ENCODE measurements around the gene PTPRH. TPM values are rescaled to one million over a fixed set of nuclear protein-coding genes. Genes with fewer than 3 reads are reported as not detected.
A peak's percentile ranks its signal among the peaks of the same experiment; 100 is the strongest.
"Not testable (repeated sequence)": the region's sequence is repeated elsewhere in the genome, so short reads cannot be mapped to it uniquely, and the experiment has no call there.

PTPRH gene
- total and polyA plus RNA-seq, 5 experiments from 2014 or later = not detected

GRCh38 chr19:55160128-55160985 lies 48.9 kb downstream of the PTPRH start:
- POLR2A ChIA-PET = interaction anchor here (1.2 kb wide), 1 partner anchor 19 kb away, joined by 4 read pairs; no protein-coding TSS in a partner anchor
- Mint-ChIP-seq H3K27me3 (peaks cover 14 to 80% (median 43%) of the 10 kb centered on the region in 5 donors), H3K4me1 (peaks cover 3 to 17% (median 11%) of the 10 kb centered on the region in 4 donors), H3K9me3 (peaks cover 0 to 4% (median 0%) of the 10 kb centered on the region in 9 donors), H3K4me3 (peak overlapping the region in 3 of 10 donors; percentile 12 to 24 (median 14)), H3K36me3 (peaks cover 0 to under 1% (median 0%) of the 10 kb centered on the region in 3 donors), H3K27ac (peak overlapping the region in 4 of 10 donors; percentile 20 to 89 (median 58))
- DNase-seq = peak; percentile 77 to 92 (median 86)
- peak; percentile 91 to 95 for ATAC-seq

DNA sequence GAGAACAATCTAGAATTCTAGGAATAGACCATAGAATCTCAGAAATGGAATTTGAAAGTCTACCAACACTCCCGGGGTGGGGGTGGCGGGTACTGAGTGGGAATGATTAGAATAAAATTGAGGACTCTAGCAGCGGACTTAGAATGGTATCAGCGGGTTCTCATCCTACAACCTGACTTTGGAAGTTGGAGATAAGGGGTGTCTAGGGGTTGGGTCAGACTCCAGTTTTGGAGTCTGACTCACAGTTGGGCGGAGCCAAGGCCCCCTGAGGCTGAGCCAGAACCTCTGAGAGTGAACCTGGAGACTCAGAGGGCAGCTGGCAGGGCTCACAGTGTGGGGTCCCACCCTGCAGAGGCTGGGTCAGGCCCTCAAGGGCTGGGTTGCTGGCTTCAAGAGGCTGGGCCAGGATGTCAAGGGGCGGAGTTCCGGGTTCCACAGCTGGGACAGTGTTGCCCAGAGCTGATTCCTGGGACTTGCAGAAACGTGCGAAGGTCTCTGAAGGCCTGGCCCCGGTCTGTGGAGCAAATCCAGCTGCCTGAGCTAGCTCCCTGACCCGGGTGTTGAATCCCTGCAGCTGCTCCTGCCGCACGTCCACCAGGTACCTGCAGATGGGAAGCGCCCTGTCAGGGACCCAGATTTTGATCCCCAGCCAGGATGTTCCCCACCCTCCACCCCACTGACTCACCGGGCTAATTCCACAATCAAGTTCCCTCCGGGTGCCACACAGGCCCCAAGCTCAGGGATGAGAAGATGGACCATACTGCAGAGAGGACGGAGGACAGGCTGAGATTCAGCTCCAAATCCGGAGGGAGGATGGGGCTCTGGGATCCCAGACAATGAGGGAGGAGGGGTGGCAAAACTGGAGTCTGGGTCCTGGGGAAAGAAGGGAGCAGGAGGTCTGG lies 50.2 kb downstream of the PTPRH start:
- peaks cover 0 to 6% (median 2%) of the 10 kb centered on the region in 9 donors for H3K9me3 Mint-ChIP-seq
- H3K27ac Mint-ChIP-seq = no peak overlapping the region
- no peak overlapping the region for H3K4me3 Mint-ChIP-seq
- peaks cover 9 to 24% (median 17%) of the 10 kb centered on the region in 4 donors for H3K4me1 Mint-ChIP-seq
- peaks cover 0 to 3% (median 0%) of the 10 kb centered on the region in 3 donors for H3K36me3 Mint-ChIP-seq
- ATAC-seq (no peak), DNase-seq (no peak)
- POLR2A ChIA-PET = no interaction called here
- peaks cover 16 to 76% (median 44%) of the 10 kb centered on the region in 5 donors for H3K27me3 Mint-ChIP-seq

- Mint-ChIP-seq H3K4me1 (peaks cover 14 to 30% (median 22%) of the 10 kb centered on the region in 4 donors), H3K9me3 (peaks cover 0 to 12% (median 5%) of the 10 kb centered on the region in 9 donors), H3K36me3 (peaks cover 0 to 7% (median 0%) of the 10 kb centered on the region in 3 donors), H3K27ac (peak overlapping the region in 1 of 10 donors; percentile 40), H3K27me3 (peaks cover 13 to 69% (median 39%) of the 10 kb centered on the region in 5 donors), H3K4me3 (no peak overlapping the region)
- POLR2A ChIA-PET = no interaction called here
- DNase-seq (no peak), ATAC-seq (no peak)
Observed at GRCh38 chr19:55158423-55158822, 50.9 kb downstream of the PTPRH start.

GRCh38 chr19:55157064-55157908 lies 52.0 kb downstream of the PTPRH start, which contains the start of gene TNNI3:
TNNI3 (minus strand) TSS chr19:55157732; CDS start chr19:55157589, 143 bp downstream.
- Mint-ChIP-seq H3K9me3 (peaks cover 0 to 16% (median 6%) of the 10 kb centered on the region in 9 donors), H3K4me1 (peaks cover 16 to 34% (median 25%) of the 10 kb centered on the region in 4 donors), H3K27ac (peak within 1 kb of the TSS in 1 of 10 donors; percentile 40), H3K4me3 (peak within 1 kb of the TSS in 8 of 10 donors; percentile 38 to 64 (median 54)), H3K27me3 (peaks cover 9 to 62% (median 39%) of the 10 kb centered on the region in 5 donors), H3K36me3 (peaks cover 0 to 7% (median 0%) of the 10 kb centered on the region in 3 donors)
- POLR2A ChIA-PET = no interaction called here
- DNase-seq = no peak
- no peak for ATAC-seq

DNA sequence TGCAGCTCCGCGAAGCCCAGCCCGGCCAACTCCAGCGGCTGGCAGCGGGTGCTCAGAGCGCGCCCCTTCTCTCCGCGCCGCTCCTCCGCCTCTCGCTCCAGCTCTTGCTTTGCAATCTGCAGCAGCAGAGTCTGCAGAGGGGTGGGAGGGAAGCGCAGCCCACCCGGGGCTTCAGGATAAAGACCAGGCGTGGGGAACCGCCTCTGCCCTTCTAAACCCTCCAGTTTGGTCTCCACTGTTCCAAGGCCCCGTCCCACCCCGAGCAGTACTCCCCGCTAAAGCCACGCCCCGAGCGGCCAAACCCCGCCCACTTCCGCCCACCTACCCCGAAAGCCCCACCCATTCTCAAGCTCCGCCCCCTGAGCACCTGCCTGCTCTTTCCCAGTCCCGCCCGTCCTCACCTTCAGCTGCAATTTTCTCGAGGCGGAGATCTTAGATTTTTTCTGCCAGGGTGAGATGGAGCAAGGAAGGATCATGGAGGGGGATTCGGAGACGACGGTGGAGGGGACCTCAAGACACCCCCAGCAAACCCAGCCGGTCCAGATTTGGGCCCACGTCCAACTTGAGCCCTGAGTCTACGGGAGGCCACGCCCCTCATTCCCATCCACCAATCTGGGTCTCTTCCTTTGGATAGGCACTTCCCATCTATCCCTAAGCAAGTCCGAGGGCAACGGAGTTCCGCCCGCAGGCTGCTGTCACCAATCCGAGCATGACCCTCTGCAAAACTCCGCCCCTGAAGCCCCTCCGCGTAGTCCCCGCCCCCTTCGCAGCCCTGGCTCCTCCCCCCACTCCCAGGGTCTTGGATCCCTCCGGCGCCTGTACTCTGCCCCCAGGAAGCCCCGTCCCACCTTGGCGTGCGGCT lies 52.9 kb downstream of the PTPRH start:
- POLR2A ChIA-PET = interaction anchor here (0.7 kb wide), 1 partner anchor 82 kb away, joined by 3 read pairs; no protein-coding TSS in a partner anchor
- Mint-ChIP-seq H3K4me3 (peak overlapping the region in 9 of 10 donors; percentile 12 to 64 (median 53)), H3K4me1 (peaks cover 22 to 42% (median 32%) of the 10 kb centered on the region in 4 donors), H3K27ac (no peak overlapping the region), H3K36me3 (peaks cover 0 to 7% (median 2%) of the 10 kb centered on the region in 3 donors), H3K27me3 (peaks cover 9 to 62% (median 39%) of the 10 kb centered on the region in 5 donors), H3K9me3 (peaks cover 0 to 24% (median 13%) of the 10 kb centered on the region in 9 donors)
- DNase-seq = peak in 7 of 10 donors; percentile 36 to 51 (median 40)
- ATAC-seq = peak in 1 of 2 donors; percentile 20

DNA sequence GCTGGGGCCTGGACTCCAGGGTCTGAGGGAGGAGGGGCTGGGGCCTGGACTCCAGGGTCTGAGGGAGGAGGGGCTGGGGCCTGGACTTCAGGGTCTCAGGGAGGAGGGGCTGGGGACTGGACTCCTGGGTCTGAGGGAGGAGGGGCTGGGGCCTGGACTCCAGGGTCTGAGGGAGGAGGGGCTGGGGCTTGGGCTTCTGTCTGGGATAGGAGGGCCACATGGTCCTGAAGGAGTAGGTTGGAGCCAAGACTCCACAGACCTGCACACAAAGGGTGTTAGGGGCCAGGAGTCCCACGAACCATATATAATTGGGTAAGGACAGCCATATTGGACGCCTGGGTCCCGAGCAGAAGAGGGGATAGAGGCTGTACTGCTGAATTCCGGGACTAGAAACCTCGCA lies 53.5 kb downstream of the PTPRH start:
- H3K27me3 Mint-ChIP-seq = peaks cover 9 to 58% (median 39%) of the 10 kb centered on the region in 5 donors
- H3K4me3 Mint-ChIP-seq = peak overlapping the region in 4 of 10 donors; percentile 45 to 63 (median 56)
- not testable (repeated sequence) for DNase-seq, ATAC-seq, H3K36me3 Mint-ChIP-seq, H3K27ac Mint-ChIP-seq
- H3K9me3 Mint-ChIP-seq = peaks cover 0 to 26% (median 14%) of the 10 kb centered on the region in 9 donors
- H3K4me1 Mint-ChIP-seq = peaks cover 22 to 43% (median 32%) of the 10 kb centered on the region in 4 donors
- POLR2A ChIA-PET = interaction anchor here (0.7 kb wide), 1 partner anchor 82 kb away, joined by 3 read pairs; no protein-coding TSS in a partner anchor

DNA sequence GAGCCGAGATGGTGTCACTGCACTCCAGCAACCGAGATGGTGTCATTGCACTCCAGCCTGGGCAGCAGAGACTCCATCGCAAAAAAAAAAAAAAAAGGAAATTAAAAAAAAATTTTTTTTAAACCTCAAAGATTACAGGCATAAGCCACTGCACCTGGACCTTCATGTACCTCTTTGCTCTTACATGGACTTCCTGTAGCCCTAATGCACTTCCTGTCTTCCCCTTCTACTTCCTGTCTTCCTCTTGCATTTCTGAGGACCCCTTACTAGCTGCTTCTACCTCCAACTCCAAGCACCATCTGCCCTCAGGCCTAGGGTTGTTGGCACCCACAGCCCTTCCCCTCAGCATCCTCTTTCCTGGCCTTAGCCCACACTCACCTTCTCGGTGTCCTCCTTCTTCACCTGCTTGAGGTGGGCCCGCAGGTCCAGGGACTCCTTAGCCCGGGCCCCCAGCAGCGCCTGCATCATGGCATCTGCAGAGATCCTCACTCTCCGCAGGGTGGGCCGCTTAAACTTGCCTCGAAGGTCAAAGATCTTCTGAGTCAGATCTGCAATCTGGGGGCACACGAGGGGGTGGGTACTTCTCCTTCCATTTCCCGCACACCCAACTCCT lies 55.5 kb downstream of the PTPRH start:
- Mint-ChIP-seq H3K36me3 (peaks cover 0 to 7% (median 2%) of the 10 kb centered on the region in 3 donors), H3K27me3 (peaks cover 19 to 57% (median 42%) of the 10 kb centered on the region in 5 donors), H3K4me3 (peak overlapping the region in 5 of 10 donors; percentile 6 to 67 (median 31)), H3K4me1 (peaks cover 23 to 42% (median 29%) of the 10 kb centered on the region in 4 donors), H3K9me3 (peaks cover 0 to 30% (median 14%) of the 10 kb centered on the region in 9 donors), H3K27ac (peak overlapping the region in 5 of 10 donors; percentile 21 to 89 (median 61))
- no peak for ATAC-seq
- DNase-seq = no peak
- POLR2A ChIA-PET = no interaction called here

- Mint-ChIP-seq H3K4me3 (peak overlapping the region in 2 of 10 donors; percentile 24 to 48), H3K27ac (peak overlapping the region; percentile 44 to 88 (median 81)), H3K4me1 (peaks cover 23 to 39% (median 29%) of the 10 kb centered on the region in 4 donors), H3K27me3 (peaks cover 22 to 51% (median 39%) of the 10 kb centered on the region in 5 donors), H3K9me3 (peaks cover 0 to 30% (median 14%) of the 10 kb centered on the region in 9 donors), H3K36me3 (peaks cover 0 to 7% (median 2%) of the 10 kb centered on the region in 3 donors)
- POLR2A ChIA-PET = interaction anchor here (0.5 kb wide), 1 partner anchor 105 kb away, joined by 4 read pairs; no protein-coding TSS in a partner anchor
- ATAC-seq = no peak
- DNase-seq = no peak
Observed at GRCh38 chr19:55152017-55152416, 57.3 kb downstream of the PTPRH start.

GRCh38 chr19:55149078-55150003 lies 60.0 kb downstream of the PTPRH start, which contains the start of gene TNNT1:
TNNT1 (minus strand) TSS chr19:55149206; CDS start chr19:55147157, 2,049 bp downstream.
- ATAC-seq = no peak
- peaks cover 2 to 6% (median 3%) of the 10 kb centered on the region in 3 donors for H3K36me3 Mint-ChIP-seq
- peaks cover 28 to 34% (median 31%) of the 10 kb centered on the region in 4 donors for H3K4me1 Mint-ChIP-seq

More at GRCh38 chr19:55149078-55150003, 60.0 kb downstream of the PTPRH start, which contains the start of gene TNNT1:
- no peak for DNase-seq
- Mint-ChIP-seq H3K27ac (no peak within 1 kb of the TSS), H3K27me3 (peaks cover 30 to 54% (median 40%) of the 10 kb centered on the region in 5 donors), H3K4me3 (no peak within 1 kb of the TSS), H3K9me3 (peaks cover 0 to 27% (median 15%) of the 10 kb centered on the region in 9 donors)
- POLR2A ChIA-PET = no interaction called here

Measured in naive thymus-derived CD8-positive, alpha-beta T cell (primary cell).